Stomach (tissue), 9 donors: ENCODE results near the gene FOXB2. TPM values are rescaled to one million over a fixed set of nuclear protein-coding genes. Genes with fewer than 3 reads are reported as not detected.

Source experiments
- DNase-seq, 2 donors: peaks; one replicate each; pipeline versions ENCODE4 v3.0.0 to v3.0.0-alpha.2; 2013 to 2019
- H3K27ac ChIP-seq, 5 donors: fragments of 200-600 bp in 4 of 5; sonication (generic) in 4 of 5; one replicate each; pipeline ENCODE4 v1.5.1; 2013 to 2019; ENCODE audit warnings: mild to moderate bottlenecking in 1 of 5, moderate library complexity in 1 of 5
- H3K27me3 ChIP-seq, 3 donors: fragments of 200-600 bp; sonication (generic); one replicate each; pipeline ENCODE4 v1.5.1; 2017 to 2019; ENCODE audit warnings: mixed run types in 1 of 3
- H3K36me3 ChIP-seq, 4 donors: fragments of 200-600 bp; sonication (generic); 1 replicate in 3 of 4; 2 replicates in 1 of 4; pipeline ENCODE4 v1.5.1; 2016 to 2019
- H3K4me1 ChIP-seq, 4 donors: fragments of 200-600 bp; sonication (generic); one replicate each; pipeline ENCODE4 v1.5.1; 2016 to 2019
- H3K4me3 ChIP-seq, 4 donors: fragments of 200-600 bp; sonication (generic) in 3 of 4; one replicate each; pipeline ENCODE4 v1.5.1; 2016 to 2019; ENCODE audit warnings: mild to moderate bottlenecking in 1 of 4
- H3K9me3 ChIP-seq, 4 donors: fragments of 200-600 bp; sonication (generic); one replicate each; pipeline ENCODE4 v1.5.1; 2016 to 2019
- EP300 ChIP-seq: sonication (generic); formaldehyde crosslinking; IDR thresholded peaks from one replicate; pipeline ENCODE4 v1.6.1; 2017; ENCODE audit warnings: antibody characterized with exemption
- POLR2A ChIP-seq, 4 donors: fragments of 450-650 bp; IDR thresholded peaks; one replicate each; pipeline ENCODE4 v1.6.1; 2016; ENCODE audit warnings: antibody characterized with exemption in 4 of 4, control low read depth in 2 of 4, mild to moderate bottlenecking in 1 of 4, moderate library complexity in 1 of 4
- POLR2AphosphoS5 ChIP-seq, 3 donors: sonication (generic); formaldehyde crosslinking; IDR thresholded peaks; one replicate each; pipeline ENCODE4 v1.6.1; 2016; ENCODE audit warnings: antibody characterized with exemption in 3 of 3
- WGBS, 5 donors: extraction: QIAGEN DNeasy Blood & Tissue Kit in 3 of 5; methylation state at CpG; one replicate each; pipeline versions ENCODE4 v1.1.5 to v1.1.7; 2013 to 2018; 5-methylcytosine and 5-hydroxymethylcytosine counted together
- intact Hi-C: fragments of 100-400 bp; cut with DNase I; formaldehyde crosslinking; loops from one replicate; pipeline ENCODE4 v1.15.1; 2023; ENCODE audit warnings: low total_unique reads
- polyA plus RNA-seq, 3 donors: library from polyadenylated mRNA; stranded (reverse); fragments of 200-250 nt; gene quantifications; one replicate each; pipeline ENCODE4 v1.2.3, GENCODE V29; 2013
- total RNA-seq, 5 donors: library from RNA; depleted of rRNA; stranded (reverse); fragments of >200 nt; gene quantifications; one replicate each; pipeline versions ENCODE4 v1.1.0 to v1.2.3, GENCODE V29; 2014 to 2016
- TF ChIP-seq, protein P1 (sequence below), 7 experiments: fragments of 450-650 bp in 4 of 7; fragments of 200-600 bp in 3 of 7; sonication (generic) in 3 of 7; IDR thresholded peaks; one replicate each; pipeline ENCODE4 v1.5.1; 2016 to 2019; ENCODE audit warnings: antibody characterized with exemption in 7 of 7, control low read depth in 2 of 7, mild to moderate bottlenecking in 1 of 7
- donor health status: healthy with polysubstance abuse.
- donor health status: Bipolar disorder and iron deficiency.
- donor health status: healthy.

Gene FOXB2
- total and polyA plus RNA-seq, 8 donors = not detected

DNA sequence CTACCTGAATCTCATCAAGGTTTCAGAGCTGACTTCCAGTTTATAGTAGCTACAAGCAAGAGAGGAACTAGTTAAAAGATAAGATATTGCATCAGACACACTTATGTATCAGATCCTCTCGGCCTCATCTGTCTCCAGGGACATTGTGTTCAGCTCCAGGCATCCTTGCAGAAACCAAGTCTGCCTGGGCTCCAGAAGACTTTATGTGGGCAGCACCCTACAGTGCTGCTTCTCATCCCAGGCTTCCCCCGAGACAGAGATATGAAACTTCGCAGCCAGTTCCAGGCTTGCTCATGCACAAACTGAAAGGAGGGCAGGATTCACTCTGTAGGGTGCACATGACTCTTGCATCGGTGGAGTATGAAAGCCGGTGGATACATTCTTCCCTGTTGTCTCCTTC lies 33.9 kb upstream of the FOXB2 start:
- intact Hi-C loops = loop anchor here (5.0 kb wide), 1 partner anchor 178 kb away; no protein-coding TSS in a partner anchor
- WGBS, 5 donors = 77 to 87% (median 85%) methylated on average over 5 of the region's 5 CpGs
- no peak overlapping the region for H3K27ac ChIP-seq

DNA sequence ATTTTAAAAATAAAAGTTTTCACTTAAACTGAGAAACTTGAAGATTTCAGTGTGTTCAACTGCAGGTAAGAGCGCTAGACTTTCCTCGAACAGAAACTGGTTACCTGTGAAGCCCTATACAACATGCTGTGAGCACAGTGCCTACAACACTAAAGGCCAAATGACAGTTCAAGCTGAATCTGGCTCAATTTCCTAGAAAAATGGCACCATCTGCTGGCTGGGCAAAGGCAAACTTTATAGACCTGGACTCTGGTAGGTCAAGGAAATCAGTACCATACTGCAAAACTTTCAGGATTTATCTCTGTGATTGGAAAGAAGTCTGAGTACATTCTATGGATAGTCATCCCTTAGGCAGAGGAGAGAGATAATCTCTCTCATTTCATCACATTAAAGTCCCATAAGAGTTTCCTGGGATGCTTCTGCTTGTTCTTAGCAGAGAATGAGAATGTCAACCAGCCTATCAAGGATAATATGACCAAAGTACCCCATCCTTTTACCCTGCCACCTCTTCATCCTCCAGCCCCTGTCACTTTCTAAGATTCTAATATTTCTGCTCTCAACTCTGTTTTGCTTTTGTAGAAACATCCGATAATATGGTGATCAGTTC lies 31.8 kb upstream of the FOXB2 start:
- Histone ChIP-seq H3K27me3 (no peaks in the 10 kb centered on the region), H3K36me3 (no peaks in the 10 kb centered on the region), H3K27ac (no peak overlapping the region), H3K4me3 (no peak overlapping the region), H3K4me1 (no peaks in the 10 kb centered on the region), H3K9me3 (no peaks in the 10 kb centered on the region)
- TF ChIP-seq POLR2AphosphoS5 (IDR thresholded peaks at IDR 0.05) = no peak
- TF ChIP-seq, protein P1, sequence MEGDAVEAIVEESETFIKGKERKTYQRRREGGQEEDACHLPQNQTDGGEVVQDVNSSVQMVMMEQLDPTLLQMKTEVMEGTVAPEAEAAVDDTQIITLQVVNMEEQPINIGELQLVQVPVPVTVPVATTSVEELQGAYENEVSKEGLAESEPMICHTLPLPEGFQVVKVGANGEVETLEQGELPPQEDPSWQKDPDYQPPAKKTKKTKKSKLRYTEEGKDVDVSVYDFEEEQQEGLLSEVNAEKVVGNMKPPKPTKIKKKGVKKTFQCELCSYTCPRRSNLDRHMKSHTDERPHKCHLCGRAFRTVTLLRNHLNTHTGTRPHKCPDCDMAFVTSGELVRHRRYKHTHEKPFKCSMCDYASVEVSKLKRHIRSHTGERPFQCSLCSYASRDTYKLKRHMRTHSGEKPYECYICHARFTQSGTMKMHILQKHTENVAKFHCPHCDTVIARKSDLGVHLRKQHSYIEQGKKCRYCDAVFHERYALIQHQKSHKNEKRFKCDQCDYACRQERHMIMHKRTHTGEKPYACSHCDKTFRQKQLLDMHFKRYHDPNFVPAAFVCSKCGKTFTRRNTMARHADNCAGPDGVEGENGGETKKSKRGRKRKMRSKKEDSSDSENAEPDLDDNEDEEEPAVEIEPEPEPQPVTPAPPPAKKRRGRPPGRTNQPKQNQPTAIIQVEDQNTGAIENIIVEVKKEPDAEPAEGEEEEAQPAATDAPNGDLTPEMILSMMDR (IDR thresholded peaks at IDR 0.05) = peak in 2 of 7 experiments; percentile 24 to 33
- WGBS, 5 donors = 54 to 63% (median 60%) methylated on average over 3 of the region's 3 CpGs
- intact Hi-C loops = loop anchor here (5.0 kb wide), 1 partner anchor 180 kb away; no protein-coding TSS in a partner anchor
- DNase-seq = peak in 1 of 2 donors; percentile 38

More for the DNA sequence above, 33.9 kb upstream of the FOXB2 start:
- Histone ChIP-seq H3K36me3 (no peaks in the 10 kb centered on the region), H3K4me1 (no peaks in the 10 kb centered on the region), H3K9me3 (no peaks in the 10 kb centered on the region), H3K4me3 (no peak overlapping the region), H3K27me3 (no peaks in the 10 kb centered on the region)
- no peak for DNase-seq
- TF ChIP-seq EP300 (no peak), POLR2A (IDR thresholded peaks at IDR 0.05) (no peak), POLR2AphosphoS5 (IDR thresholded peaks at IDR 0.05) (no peak)
- TF ChIP-seq, protein P1 (IDR thresholded peaks at IDR 0.05) = no peak

DNA sequence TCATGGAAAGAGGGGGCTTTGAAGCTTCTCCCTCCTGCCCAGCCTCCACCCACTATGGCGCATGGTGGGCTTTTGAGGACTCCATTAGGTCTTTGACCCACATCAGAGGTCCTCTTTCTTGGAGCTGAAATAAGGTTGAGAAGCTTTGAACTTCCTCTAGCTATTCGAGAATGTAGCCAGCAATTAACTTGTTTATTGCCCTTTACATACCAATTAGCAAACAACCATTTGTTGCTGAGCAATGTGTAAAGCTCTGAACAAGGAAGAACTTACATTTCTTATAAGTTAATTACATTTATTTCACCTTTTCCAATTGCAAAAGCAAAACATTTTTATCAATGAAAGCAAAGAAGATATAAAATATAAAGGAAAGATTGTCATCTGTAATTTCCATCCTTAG lies 30.5 kb upstream of the FOXB2 start:
- Histone ChIP-seq H3K4me3 (no peak overlapping the region), H3K27me3 (no peaks in the 10 kb centered on the region), H3K4me1 (no peaks in the 10 kb centered on the region), H3K9me3 (no peaks in the 10 kb centered on the region), H3K27ac (no peak overlapping the region), H3K36me3 (no peaks in the 10 kb centered on the region)
- no peak for DNase-seq
- 55 to 67% (median 63%) methylated on average over 2 of the region's 2 CpGs for WGBS, 5 donors
- intact Hi-C loops = loop anchor here (5.0 kb wide), 1 partner anchor 182 kb away; no protein-coding TSS in a partner anchor
- TF ChIP-seq POLR2AphosphoS5 (IDR thresholded peaks at IDR 0.05) = no peak
- TF ChIP-seq POLR2A (IDR thresholded peaks at IDR 0.05) = no peak
- TF ChIP-seq, protein P1 (IDR thresholded peaks at IDR 0.05) = no peak
- TF ChIP-seq EP300 = no peak

DNA sequence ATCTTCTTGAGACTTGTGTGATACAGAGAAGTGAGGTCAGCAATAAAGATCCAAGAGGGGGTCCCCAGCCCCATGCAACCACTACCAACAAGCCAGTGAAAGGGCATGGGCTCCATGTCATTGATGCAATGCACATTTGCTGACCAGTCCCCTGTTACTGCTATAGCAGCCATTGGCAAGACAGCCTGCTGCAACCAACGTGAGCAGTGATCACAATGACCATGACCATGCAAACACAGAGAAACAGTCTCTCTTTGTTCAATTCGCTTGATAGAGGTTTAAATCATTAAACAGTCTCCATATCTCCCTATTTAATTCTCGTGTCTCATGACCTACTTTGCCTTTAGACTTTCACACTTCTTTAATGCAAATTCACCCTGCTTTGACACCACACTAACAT lies 30.0 kb upstream of the FOXB2 start:
- H3K36me3 ChIP-seq = no peaks in the 10 kb centered on the region
- TF ChIP-seq EP300 (no peak), POLR2AphosphoS5 (IDR thresholded peaks at IDR 0.05) (no peak), POLR2A (IDR thresholded peaks at IDR 0.05) (no peak)
- TF ChIP-seq, protein P1 (IDR thresholded peaks at IDR 0.05) = no peak
- H3K4me3 ChIP-seq = no peak overlapping the region
- H3K9me3 ChIP-seq = no peaks in the 10 kb centered on the region
- intact Hi-C loops = loop anchor here (5.0 kb wide), 1 partner anchor 182 kb away; no protein-coding TSS in a partner anchor
- no peaks in the 10 kb centered on the region for H3K27me3 ChIP-seq
- no peak for DNase-seq
- 27 to 46% (median 34%) methylated on average over 3 of the region's 3 CpGs for WGBS, 5 donors
- H3K4me1 ChIP-seq = no peaks in the 10 kb centered on the region
- no peak overlapping the region for H3K27ac ChIP-seq
